GM23338 (cell line): ENCODE measurements around the gene ZAP70. TPM values are rescaled to one million over a fixed set of nuclear protein-coding genes. Genes with fewer than 3 reads are reported as not detected.

ENCODE experiments used
- ATAC-seq: fragments of 200-7000 bp; cut with Tn5 transposase; 3 replicates; pipeline ENCODE4 v1.9.1; 2020
- DNase-seq: peaks from one replicate; pipeline ENCODE4 v3.0.0-alpha.2; 2015; ENCODE audit warnings: low spot score
- H2AFZ ChIP-seq: fragments of 200-600 bp; sonication (generic); 2 replicates; pipeline ENCODE4 v1.8.0; 2016; ENCODE audit warnings: antibody characterized with exemption, mild to moderate bottlenecking, moderate library complexity
- H3F3A ChIP-seq: fragments of 200-600 bp; sonication (generic); replicated peaks from 2 replicates; pipeline ENCODE4 v1.8.0; 2017; ENCODE audit warnings: antibody characterized with exemption, mixed run types, low read depth
- H3K27ac ChIP-seq: fragments of 200-600 bp; sonication (generic); 2 replicates; pipeline ENCODE4 v1.6.1; 2016; ENCODE audit warnings: low read depth
- H3K27me3 ChIP-seq: fragments of 200-600 bp; sonication (generic); 2 replicates; pipeline ENCODE4 v1.8.0; 2016; ENCODE audit warnings: mild to moderate bottlenecking, mixed run types, moderate library complexity; ENCODE audit not compliant: insufficient read depth
- H3K36me3 ChIP-seq: fragments of 200-600 bp; sonication (generic); 2 replicates; pipeline ENCODE4 v1.8.0; 2016; ENCODE audit warnings: mild to moderate bottlenecking; ENCODE audit not compliant: insufficient read depth
- H3K4me1 ChIP-seq: fragments of 200-600 bp; sonication (generic); 2 replicates; pipeline ENCODE4 v1.8.0; 2016; ENCODE audit warnings: mild to moderate bottlenecking, moderate library complexity; ENCODE audit not compliant: insufficient read depth
- H3K4me2 ChIP-seq: fragments of 200-600 bp; sonication (generic); 2 replicates; pipeline ENCODE4 v1.7.1; 2017; ENCODE audit warnings: mixed run types
- H3K4me3 ChIP-seq: fragments of 200-600 bp; sonication (generic); 2 replicates; pipeline ENCODE4 v1.6.1; 2016; ENCODE audit warnings: mixed run types
- H3K79me2 ChIP-seq: fragments of 200-600 bp; sonication (generic); replicated peaks from 2 replicates; pipeline ENCODE4 v1.8.0; 2017; ENCODE audit warnings: mild to moderate bottlenecking; ENCODE audit not compliant: insufficient read depth
- H3K9me2 ChIP-seq: fragments of 200-600 bp; sonication (generic); 2 replicates; pipeline ENCODE4 v1.8.0; 2017; ENCODE audit not compliant: insufficient read depth
- H4K20me1 ChIP-seq: fragments of 200-600 bp; sonication (generic); replicated peaks from 2 replicates; pipeline ENCODE4 v1.8.0; 2017; ENCODE audit warnings: mild to moderate bottlenecking; ENCODE audit not compliant: insufficient read depth
- H3K27ac Mint-ChIP-seq: 2 replicates; pipeline ENCODE4 v1.8.0; 2020; ENCODE audit warnings: inconsistent platforms, mild to moderate bottlenecking, moderate library complexity, mixed read lengths
- H3K27me3 Mint-ChIP-seq: 3 replicates; pipeline ENCODE4 v1.8.0; 2022; ENCODE audit warnings: low read depth, mild to moderate bottlenecking, moderate library complexity, mixed read lengths, inconsistent platforms; ENCODE audit not compliant: insufficient read depth, poor library complexity
- H3K36me3 Mint-ChIP-seq: 3 replicates; pipeline ENCODE4 v1.8.0; 2021; ENCODE audit warnings: low read depth, mild to moderate bottlenecking, inconsistent platforms, moderate library complexity, mixed read lengths
- H3K4me1 Mint-ChIP-seq: 3 replicates; pipeline ENCODE4 v1.8.0; 2020; ENCODE audit warnings: mild to moderate bottlenecking, inconsistent platforms, mixed read lengths
- H3K4me3 Mint-ChIP-seq: 3 replicates; pipeline ENCODE4 v1.8.0; 2021; ENCODE audit warnings: moderate library complexity, mild to moderate bottlenecking, inconsistent platforms, mixed read lengths
- H3K9me3 Mint-ChIP-seq: 3 replicates; pipeline ENCODE4 v1.8.0; 2020; ENCODE audit warnings: moderate library complexity, mild to moderate bottlenecking, inconsistent platforms, mixed read lengths
- ETS1 ChIP-seq: IDR thresholded peaks from 2 replicates; pipeline ENCODE4 v1.6.1; 2016; ENCODE audit warnings: antibody characterized with exemption
- EZH2 ChIP-seq: fragments of 200-600 bp; sonication (generic); IDR thresholded peaks from one replicate; pipeline ENCODE4 v1.8.0; 2017; ENCODE audit warnings: antibody characterized with exemption, mild to moderate bottlenecking, low read depth; ENCODE audit not compliant: unreplicated experiment
- EZH2phosphoT487 ChIP-seq: fragments of 200-600 bp; sonication (generic); IDR thresholded peaks from one replicate; pipeline ENCODE4 v1.8.1; 2018; ENCODE audit warnings: antibody characterized with exemption; ENCODE audit not compliant: unreplicated experiment
- JUNB ChIP-seq: IDR thresholded peaks from one replicate; pipeline ENCODE4 v1.6.1; 2016; ENCODE audit warnings: antibody characterized with exemption; ENCODE audit not compliant: unreplicated experiment
- REST ChIP-seq: IDR thresholded peaks from one replicate; pipeline ENCODE4 v1.6.1; 2018; ENCODE audit warnings: antibody characterized with exemption; ENCODE audit not compliant: unreplicated experiment
- ZNF462 ChIP-seq: fragments of 250-450 bp; sonication (Bioruptor Pico); IDR thresholded peaks from 2 replicates; pipeline ENCODE4 v1.5.0; 2020; ENCODE audit warnings: mild to moderate bottlenecking, moderate library complexity
- polyA plus RNA-seq: library from polyadenylated mRNA; unstranded; fragments of >200 nt; fragmentation: Nextera tagmentation; extraction: Ambion mirVana; gene quantifications from 2 replicates; pipeline ENCODE4 v1.2.1, GENCODE V29; 2016
- total RNA-seq: library from RNA; depleted of rRNA; stranded (reverse); fragments of >200 nt; shearing (Covaris generic); gene quantifications from 2 replicates; pipeline ENCODE4 v1.2.3, GENCODE V29; 2014

Gene ZAP70
- total and polyA plus RNA-seq, 2 experiments from 2014 or later: 0.42 TPM; not detected in 1

- TF ChIP-seq ZNF462 (CRISPR knock-in tag): no peak
- no peak for TF ChIP-seq ETS1
- no peak for TF ChIP-seq EZH2
- no peak for TF ChIP-seq EZH2phosphoT487
These were observed 13.1 kb downstream of the ZAP70 start (continued) for GRCh38 chr2:97726261-97727064.

GRCh38 chr2:97727296-97727695, 13.9 kb downstream of the ZAP70 start:
- no peaks in the 10 kb centered on the region; the same call in 2 of the 3 replicates for H3K36me3 Mint-ChIP-seq
- ATAC-seq: no peak

More at GRCh38 chr2:97727296-97727695, 13.9 kb downstream of the ZAP70 start:
- H3K4me2 ChIP-seq: no peak overlapping the region
- no peaks in the 10 kb centered on the region for H3F3A ChIP-seq
- no peaks in the 10 kb centered on the region; the same call in 2 of the 3 replicates for H3K4me1 Mint-ChIP-seq
- no peaks in the 10 kb centered on the region for H3K4me1 ChIP-seq
- no peak overlapping the region for H3K4me3 Mint-ChIP-seq
- no peak overlapping the region for H2AFZ ChIP-seq
- H3K79me2 ChIP-seq: no peaks in the 10 kb centered on the region
- no peaks in the 10 kb centered on the region for H4K20me1 ChIP-seq
- no peak for TF ChIP-seq ETS1
- no peak for TF ChIP-seq REST
- TF ChIP-seq JUNB: no peak
- no peak for DNase-seq
- no peak overlapping the region for H3K27ac Mint-ChIP-seq
- H3K27ac ChIP-seq: no peak overlapping the region
- H3K27me3 Mint-ChIP-seq: peaks cover 6% of the 10 kb centered on the region
- H3K27me3 ChIP-seq: no peaks in the 10 kb centered on the region
- H3K36me3 ChIP-seq: no peaks in the 10 kb centered on the region
- peaks cover 5% of the 10 kb centered on the region; the same call in 1 of the 3 replicates for H3K9me3 Mint-ChIP-seq
- no peak overlapping the region for H3K4me3 ChIP-seq
- no peaks in the 10 kb centered on the region for H3K9me2 ChIP-seq
